Measurements from ENCODE around the gene PAM16.

The PAM16 gene

DNA sequence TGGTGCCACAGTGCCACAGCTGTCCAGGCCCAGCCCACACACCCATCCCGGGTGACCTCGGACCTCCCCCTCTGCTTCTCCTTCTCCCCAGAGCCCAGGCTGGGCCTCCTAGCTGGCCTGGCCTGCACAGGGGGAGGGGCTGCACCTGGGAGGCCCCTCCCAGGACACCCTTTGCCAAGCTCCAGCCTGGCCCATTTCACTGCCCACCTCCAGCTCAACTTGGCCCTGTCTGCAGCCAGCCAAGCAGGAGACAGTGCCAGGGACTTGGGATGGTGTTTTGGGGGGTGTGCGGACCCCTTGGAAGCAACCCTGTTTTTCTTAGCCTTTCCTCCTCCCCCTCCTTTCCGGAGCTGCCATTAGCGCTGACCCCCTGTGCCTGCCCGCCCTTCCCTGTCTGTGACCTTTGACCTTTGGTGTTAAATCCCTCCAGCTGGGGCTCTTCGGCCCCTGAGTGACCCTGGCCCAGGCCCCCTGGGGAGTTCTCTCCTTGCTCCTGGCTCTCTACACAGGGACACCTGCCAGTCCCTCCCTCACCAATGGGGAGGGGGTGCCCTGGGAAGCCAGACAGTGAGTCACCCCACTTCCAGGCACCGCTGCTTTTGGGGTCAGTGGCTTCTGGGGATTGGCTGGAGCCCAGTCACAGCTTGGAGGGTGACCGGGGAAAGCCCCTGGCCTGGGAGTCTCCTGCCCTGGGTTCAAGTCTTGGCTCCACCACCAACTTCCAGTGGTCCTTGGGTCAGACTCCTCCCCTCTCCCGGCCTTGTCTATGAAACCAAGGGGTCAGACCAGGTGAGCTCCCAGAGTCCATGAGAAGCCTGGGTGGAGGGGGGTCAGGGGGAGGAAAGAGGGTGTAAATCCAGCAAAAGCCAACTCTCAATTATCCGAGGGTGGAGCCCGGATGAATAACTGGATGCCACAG is 33.3 kb downstream of the PAM16 start:
- DNase-seq = no peak

DNA sequence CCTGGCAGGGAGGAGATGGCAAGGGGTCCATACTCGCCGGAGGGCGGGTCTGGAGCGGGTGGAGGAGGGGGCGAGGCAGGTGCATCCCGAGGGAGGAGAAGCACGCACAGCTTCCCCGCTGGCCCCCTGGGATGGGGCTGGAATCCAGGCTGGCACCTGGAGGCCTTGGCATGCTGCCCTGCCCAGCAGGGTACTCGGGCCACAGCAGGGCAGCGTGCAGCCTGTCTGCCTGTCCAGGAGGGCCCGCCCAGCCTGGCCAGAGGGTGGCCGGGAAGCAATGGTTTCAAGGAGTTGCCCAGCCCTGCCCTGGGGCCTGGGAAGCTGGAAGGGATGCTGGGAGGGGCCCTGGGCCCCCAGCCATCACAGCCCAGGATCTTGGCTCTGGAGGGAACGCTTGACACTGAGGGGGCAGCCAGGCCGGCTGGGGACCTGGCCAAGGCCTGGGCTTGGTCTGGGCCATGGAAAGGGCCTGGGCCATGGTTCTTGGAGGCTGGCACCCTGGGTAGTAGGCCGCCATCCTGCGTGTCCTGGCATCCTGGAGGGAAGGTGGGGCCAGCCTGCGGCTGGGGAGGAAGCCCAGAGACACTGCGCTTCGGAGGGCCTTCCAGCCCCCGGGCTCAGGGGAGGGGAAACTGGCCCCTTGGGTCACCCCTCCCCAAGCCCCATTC is 34.1 kb downstream of the PAM16 start:
- no peak for DNase-seq

DNA sequence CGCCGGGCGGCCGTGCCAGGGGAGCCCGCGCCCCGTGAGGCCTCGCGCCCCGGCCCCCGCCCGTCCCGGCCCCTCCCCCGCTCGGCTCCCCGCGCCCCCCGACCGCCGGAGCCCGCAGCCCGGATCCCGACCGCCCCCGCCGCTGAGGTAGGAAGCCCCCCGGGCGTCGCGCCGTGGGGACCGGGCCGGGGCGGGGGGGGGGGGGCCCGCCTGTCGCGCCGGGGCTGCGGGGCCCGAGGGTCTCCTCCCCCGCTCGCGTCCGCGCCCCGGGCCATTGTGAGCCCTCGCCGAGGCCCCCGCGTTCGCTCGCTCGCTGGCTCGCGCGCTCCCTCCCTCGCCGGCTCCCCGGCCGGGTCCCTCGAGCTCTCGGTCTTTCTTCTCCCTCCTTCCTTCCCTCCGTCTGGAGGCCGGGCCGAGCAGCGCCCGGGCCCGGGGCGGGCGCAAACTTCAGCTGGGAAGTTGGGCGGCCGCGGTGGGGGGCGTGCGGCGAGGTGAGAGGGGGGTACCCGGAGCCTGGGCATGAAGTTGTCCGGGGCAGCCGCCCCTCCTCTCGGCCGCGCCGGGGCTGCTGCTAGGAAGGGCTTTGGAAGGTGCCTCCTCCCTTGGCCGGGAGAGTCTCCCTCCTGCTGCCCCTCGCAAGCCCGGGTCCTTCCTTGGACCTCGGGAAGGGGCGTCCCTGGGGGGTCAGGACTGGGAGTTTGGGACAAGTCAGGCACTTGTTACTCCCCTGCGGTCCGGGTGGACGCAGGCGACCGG is 34.8 kb downstream of the PAM16 start:
- DNase-seq = no peak

DNA sequence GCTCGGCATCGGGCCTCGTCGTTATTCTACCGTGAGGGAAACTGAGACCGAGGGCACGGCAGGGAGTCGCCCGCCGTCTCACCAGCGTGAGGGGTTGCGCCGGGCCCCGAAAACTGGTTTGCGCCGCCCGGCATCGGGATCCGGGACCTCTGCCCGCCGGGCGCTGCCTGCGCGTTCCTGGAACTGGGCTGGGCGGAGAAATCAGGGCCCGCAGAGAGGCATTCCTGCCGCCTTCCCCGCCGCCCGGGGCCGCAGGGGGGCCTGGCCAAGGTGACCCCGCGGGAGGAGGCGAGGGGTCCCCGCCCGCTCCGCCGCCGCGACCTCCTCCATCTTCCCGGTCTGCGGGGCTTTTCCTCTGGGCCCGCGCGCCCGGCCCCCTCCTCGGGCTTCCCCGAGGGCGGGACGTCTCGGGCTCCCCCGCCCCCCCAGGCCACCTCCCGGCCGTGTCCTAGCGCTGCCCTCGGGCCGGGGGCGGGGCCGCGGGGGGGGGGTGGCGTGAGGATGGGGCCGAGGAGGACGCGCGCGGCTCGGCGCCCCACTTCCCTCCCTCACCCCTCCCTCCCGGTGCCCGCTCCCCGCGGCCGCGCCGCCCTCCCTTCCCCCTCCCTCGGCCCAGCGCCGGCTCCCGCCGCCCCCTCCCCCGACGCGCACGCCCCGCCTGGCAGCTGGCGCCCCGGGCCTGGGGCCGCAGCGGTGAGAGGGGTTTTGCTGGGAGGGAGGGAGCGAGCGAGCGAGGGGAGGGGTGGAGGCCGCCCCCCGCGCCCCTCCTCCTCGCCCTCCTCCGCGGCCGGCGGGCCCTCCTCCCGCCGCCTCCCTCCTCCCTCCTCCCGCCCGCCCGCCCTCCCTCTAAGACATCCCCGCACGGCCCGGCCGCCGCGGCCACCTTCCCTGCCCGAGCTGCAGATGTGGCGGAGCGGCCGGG is 35.7 kb downstream of the PAM16 start, which contains the start of gene GLIS2:
GLIS2 (plus strand) TSS at position 882 of the 922 bp plus-strand sequence. CDS start 16,214 bp downstream, outside the sequence.
- peak; percentile 87 for DNase-seq

DNA sequence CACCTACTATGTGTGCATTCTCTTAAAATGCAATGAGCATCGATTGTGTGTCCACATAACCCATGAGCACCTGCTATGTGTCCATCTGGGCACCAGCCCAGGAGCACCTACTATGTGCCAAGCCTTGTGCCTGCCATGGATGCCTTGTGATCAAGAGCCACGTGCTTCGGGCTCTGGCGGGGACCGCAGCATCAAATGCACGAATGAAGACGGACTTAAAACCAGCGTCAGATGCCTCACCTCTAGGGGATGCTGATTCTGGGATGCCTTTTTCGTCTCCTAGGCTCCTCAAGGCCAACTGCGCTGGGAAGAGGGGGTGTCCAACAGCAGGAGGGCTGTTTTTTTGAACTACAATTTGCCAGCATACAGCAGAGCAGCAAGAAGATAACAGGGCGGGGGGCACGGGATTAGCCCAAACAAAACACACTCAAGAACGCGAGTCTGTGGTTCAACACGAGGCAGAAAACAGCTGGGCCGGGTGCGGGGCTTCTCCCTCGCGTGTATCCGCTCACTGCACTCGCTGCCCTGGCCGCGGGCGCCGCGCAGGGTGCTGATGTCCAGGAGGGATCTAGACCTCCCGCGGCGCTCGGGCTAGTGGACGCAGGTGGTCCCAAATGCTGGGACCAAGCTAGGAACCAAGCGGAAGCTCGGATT is 36.5 kb downstream of the PAM16 start:
- DNase-seq = no peak

DNA sequence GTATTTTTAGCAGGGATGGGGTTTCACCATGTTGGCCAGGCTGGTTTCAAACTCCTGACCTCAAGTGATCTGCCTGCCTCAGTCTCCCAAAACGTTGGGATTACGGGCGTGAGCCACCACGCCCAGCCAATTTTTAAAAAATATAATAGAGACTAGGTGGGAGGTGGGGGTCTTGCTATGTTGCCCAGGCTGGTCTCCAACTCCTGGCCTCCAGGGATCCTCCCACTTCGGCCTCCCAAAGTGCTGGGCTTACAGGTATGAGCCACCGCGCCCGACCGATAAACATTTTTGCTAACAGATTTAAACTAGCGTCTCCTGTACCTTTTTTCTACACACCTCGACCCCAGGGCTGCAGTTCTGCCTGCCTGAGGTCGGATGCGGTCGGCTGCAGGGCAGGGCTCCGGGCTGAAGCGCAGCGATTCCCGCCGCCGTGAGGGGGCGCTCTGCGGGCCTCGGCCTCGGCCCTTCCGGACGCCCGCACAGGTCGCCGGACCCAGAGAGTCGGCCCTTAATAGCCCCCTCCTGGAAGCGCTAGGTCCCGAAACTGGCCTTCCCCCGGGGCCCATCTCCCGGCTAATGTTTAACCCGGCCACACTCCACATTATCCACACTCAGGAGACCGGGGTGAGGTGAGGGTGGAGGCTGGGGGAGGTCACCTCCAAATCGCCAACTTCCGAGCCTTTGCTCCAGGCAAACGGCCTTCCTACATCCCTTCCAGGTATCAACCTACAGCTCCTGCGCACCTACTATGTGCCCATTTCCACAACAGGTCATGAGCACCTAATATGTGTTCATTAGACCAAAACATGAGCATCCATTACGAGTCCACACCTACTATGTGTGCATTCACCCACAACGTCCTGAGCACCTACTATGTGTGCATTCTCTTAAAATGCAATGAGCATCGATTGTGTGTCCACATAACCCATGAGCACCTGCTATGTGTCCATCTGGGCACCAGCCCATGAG is 37.3 kb downstream of the PAM16 start:
- DNase-seq = no peak

DNA sequence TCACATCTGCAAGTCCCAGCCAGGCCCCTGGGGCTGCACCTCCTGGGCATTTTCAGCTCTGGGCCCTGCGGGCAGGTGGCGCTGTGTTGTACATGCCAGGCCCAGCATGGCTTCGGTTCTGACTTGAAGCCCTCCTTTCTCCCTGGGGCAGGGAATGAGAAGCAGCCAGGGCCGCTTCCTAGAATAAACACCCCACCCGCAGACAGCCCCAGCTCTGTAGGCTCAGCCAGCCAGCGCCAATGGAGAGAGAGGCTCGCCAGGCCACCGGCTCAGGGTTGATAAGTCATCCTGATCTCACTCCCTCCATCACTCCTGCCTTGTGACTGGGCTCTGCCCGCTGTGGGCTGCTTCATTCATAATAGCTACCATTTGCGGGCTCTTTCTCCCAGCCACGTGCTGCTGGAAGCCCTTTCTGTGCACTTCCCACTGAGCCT is 41.3 kb downstream of the PAM16 start:
- DNase-seq = no peak

DNA sequence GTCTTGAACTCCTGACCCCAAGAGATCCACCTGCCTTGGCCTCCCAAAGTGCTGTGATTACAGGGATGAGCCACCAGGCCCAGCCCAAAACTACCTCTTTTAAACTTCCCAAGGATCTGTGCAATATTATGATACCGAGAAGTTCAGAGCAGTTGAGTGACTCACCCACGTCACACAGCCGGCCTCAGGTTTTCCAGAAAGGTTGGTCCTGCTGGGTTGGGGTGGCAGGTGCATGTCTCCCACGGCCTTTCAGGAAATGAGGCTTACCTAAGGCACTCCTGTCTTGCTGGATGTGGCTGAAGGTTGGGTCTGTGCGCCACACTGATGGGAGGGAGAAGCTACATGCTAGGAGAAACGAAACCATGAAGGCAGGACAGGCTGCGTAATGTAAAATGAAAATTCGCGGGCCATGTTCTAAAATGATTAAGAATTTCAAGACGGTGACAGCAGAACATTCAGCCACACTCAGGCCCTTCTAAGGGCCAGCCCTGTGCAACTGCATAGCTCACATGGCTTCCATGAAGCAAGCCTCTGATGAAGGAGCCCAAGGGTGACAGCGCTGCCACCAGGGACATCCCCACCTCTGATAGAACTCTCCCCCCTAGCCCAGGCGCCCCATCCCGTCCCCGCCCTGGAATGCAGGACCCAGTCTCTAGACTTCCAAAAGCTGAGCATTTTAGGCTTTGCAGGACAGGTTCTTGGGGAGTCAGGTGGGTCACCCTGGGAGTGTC is 41.9 kb downstream of the PAM16 start:
- no peak for DNase-seq

DNA sequence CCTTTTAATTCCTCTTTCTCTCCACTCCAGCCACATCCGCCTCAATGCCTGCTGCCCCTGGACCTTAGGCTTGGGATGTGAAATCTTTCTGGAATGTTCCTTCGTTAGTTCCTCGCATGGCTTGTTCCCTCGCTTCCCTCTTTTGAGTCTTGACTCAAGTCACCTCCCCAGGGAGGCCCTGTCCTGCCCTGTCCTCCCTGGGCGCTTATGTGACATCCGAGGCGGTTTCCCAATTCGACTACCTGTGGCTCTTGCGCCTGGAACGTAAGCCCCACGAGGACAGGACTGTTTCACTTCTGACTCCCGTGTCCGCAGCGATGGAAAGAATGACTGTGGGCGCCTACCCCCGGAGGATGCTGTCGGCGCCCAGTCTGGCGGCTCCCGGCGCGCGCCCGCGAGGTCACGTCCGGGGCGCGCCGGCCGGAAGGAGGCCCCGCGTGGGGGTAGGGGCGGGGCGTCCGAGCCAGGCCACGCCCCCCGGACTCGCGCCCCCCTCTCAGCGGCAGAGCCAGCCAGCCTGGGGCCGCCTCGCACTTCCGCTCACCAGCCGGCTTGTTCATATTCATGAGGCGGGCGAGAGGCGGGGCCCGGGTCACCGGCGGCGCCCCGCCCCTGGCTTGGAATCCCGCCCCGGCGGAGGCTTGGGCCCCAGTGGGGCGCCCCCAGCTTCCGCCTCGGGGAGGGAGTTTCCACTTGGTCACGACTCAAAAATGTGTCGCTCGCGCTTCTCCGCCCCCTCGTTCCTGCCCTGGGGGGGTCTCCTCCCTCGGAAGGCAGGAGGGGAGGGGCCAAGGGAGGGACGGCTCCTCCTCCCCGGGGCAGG is 43.7 kb downstream of the PAM16 start:
- DNase-seq = peak; percentile 80

DNA sequence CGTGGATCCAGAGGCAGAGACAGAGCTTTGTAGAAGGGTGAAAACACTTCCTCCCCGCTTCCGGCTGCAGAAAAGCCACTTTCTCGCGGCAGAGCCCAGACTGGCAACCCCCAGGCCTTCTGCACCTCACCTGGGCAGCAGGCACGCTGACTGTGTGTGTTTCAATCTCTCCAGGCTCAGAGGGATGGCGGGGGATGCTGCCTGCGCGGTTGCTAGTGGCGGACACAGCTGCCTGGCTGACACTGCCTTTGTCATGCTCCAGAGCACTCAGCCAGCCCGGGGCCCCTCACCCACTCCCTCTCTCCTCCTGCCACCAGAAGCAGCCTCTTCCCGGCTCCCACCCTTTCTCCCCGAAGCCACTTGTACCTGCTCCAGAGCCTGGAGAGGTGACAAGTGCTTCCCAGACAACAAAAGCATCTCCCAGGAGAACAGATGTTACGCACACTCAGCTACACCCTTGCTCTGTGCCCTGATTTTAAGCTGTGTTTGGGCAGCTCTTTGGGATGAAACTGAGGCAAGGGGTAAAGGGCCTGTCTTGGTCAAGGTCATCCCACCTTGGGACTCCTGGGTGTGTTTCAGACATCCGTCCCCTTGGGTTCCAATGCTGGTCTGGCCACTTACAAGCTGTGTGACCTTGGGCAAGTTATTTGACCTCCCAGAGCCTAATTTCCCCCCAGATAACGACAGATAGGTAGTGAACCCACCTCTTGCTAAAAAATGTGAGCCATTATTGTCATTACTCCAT is 44.5 kb downstream of the PAM16 start:
- DNase-seq = no peak

DNA sequence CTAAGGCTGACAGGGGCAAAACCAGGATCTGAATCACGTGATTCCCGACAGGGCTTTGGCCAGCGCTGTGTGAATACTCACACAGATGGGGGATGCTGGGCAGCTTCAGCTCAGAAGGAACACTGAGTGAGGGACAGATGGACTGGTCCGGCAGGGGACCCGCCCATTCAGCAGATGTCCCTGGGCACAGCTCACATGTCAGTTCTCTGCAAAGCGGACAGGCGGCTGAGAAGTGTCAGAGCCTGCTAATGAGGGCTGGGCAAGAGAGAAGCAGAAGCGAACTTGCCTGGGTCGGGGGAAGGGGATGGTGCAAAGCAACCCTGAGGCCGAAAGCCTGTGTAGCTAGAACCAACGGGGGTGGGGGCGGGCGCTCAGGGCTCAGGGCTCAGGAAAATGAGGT is 47.1 kb downstream of the PAM16 start:
- no peak for DNase-seq

DNA sequence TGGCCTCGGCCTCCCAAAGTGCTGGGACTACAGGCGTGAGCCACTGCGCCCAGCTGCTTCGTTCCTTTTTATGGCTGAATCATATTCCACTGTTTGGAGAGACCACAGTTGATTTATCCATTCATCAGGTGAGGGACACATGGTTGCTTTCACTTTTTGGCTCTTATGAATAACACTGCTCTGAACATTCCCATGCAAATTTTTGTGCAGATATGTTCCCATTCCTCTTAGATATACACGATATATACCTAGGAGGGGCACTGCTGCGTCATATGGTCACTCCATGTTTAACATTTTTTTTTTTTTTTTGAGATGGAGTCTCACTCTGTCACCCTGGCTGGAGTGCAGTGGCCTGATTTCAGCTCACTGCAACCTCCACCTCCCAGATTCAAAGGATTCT is 49.2 kb downstream of the PAM16 start:
- no peak for DNase-seq

DNA sequence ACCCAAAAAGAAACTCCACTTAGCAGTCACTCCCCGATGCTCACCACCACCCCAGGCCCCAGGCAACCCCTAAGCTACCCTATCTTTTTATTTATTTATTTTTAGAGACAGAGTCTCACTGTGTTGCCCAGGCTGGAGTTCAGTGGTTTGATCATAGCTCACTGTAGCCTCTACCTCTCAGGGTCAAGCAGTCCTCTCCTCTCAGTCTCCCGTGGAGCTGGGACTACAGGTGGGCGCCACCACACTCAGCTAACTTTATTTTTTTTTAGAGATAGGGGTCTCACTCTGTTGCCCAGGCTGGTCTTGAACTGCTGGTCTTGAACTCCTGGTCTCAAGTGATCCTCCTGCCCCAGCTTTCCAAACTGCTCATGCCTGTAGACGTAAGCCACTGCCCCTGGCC is 49.9 kb downstream of the PAM16 start:
- DNase-seq = no peak

DNA sequence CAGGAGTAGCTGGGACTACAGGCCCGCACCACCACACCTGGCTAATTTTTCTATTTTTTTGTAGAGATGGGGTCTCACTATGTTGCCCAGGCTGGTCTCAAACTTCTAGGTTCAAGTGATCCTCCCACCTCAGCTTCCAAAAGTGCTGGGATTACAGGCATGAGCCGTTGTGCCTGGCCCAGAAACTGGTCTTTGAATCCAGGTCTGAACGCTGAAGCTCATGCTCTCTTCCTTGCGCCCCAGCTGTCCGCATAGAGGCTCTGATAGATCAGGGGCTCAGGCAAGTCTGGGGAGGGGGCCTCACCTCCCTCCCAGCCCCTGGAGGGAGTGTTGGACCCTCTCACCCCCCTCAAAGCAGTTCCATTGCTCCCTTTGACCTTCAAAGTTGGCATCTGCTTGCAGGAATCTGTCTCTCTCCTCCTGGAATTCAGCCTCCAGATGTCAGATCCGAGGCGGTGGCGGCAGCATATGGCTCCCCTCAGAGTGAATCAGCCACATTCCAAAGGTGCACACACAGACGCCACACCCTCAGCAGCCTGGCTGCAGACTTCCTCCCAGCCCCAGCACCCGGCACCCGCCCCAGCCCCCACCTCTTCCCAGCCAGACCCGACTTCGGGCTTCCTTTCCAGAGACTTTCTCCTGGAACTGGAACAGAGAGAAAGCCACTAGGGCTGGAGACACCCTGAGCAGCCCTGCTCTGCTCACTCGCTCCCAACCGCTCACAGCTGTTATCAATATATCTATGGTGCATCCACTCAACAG is 52.2 kb downstream of the PAM16 start:
- no peak for DNase-seq

DNA sequence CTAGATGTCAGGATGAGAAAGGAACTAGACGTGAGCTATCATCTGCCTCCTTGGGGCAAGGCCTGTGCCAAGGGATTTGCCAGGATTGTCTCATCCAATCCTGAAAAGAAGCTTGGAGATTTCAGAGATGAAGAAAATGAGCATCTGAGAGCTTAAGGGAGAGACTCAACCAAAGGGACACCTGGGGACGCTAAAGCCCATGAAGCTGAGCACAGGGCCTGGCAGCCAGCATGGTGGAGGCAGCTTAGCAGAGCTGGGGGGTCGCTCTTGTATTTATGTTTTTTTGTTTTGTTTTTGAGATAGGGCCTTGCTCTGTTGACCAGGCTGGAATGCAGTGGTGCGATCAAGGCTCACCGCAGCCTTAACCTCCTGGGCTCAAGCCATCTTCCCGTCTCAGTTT is 53.6 kb downstream of the PAM16 start:
- DNase-seq = no peak

DNA sequence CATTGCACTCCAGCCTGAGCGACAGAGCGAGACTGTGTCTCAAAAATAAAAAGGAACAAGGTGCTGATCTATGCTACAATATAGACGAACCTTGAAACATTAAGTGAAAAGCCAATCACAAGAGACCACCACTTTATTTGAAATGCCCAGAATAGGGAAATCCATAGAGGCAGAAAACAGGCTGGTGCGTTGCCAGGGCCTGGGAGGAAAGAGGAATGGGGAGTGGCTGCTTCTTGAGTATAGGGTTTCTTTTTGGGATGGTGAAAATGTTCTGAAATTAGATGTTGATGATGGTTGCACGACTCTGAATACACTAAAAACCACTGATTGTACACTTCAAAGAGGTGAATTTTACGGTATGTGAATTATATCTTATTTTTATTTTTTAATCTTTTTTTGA is 55.5 kb downstream of the PAM16 start:
- no peak for DNase-seq

DNA sequence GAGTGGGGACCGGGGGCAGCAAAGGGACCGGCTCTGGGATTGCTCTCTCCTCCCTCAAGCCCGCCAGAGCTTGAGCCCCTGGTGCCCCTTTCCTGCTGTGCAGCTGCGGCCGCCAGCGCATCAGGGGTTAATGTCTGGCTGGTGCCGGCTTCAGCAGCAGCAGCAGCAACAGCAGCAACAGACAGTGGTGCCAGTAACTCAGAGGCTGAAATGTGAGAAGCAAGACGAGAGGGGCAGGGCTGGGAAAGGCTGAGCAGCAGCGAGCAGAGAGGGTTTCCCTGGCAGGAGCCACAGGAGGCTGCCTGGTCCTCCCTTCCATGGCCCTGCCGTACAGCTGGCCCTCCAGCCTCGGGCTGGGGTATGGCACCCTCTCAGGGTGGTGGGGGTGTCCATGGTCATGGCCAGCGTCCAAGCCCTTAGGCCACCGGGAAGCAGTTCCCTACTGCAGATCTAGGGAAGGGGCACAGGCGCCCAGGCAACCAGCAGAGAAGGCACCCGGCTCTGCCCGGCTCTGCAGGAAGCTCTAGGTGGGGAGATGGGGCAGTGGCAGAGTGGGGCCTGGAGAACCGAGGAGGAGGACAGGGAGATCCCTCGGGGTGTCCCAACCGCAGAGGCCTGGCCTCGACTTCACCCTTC is 57.2 kb downstream of the PAM16 start:
- DNase-seq = no peak
